ENCODE results near the gene VIL1. TPM values are rescaled to one million over a fixed set of nuclear protein-coding genes. Genes with fewer than 3 reads are reported as not detected.

Gene VIL1
- total and polyA plus RNA-seq, 2 of the 13 experiments (the other 11 are each of a cell fraction or from before 2014, with no cell fraction given), result 287 to 301 TPM

- TF ChIP-seq E2F1 (CRISPR knock-in tag; IDR thresholded peaks at IDR 0.05) (peak; percentile 90), ZNF615 (CRISPR knock-in tag; IDR thresholded peaks at IDR 0.05; ENCODE audit: borderline replicate concordance) (no peak), GFI1 (CRISPR knock-in tag; IDR thresholded peaks at IDR 0.05; ENCODE audit: borderline replicate concordance) (no peak; the same call in 1 of the 2 replicates), FOXP1 (IDR thresholded peaks at IDR 0.05) (no peak), FOXP1 (CRISPR knock-in tag; IDR thresholded peaks at IDR 0.05) (peak; percentile 69), POLR2G (IDR thresholded peaks at IDR 0.05; ENCODE audit: low read depth, low read length) (peak; percentile 83), SMAD3 (CRISPR knock-in tag; IDR thresholded peaks at IDR 0.05) (no peak; the same call in 1 of the 2 replicates), SRF (IDR thresholded peaks at IDR 0.05; ENCODE audit: low read depth, low read length) (peak; percentile 40; the same call in 1 of the 2 replicates), TRAFD1 (CRISPR knock-in tag; IDR thresholded peaks at IDR 0.05; ENCODE audit: borderline replicate concordance) (peak; percentile 99; the same call in 1 of the 2 replicates), ZNF570 (CRISPR knock-in tag; IDR thresholded peaks at IDR 0.05; ENCODE audit: borderline replicate concordance) (no peak), RFXANK (CRISPR knock-in tag; IDR thresholded peaks at IDR 0.05) (no peak; the same call in 1 of the 2 replicates), CTCF (CRISPR knock-in tag; IDR thresholded peaks at IDR 0.05) (peak; percentile 94), NR2F6 (IDR thresholded peaks at IDR 0.05) (peak; percentile 36; the same call in 1 of the 2 replicates), NR2F6 (CRISPR knock-in tag; IDR thresholded peaks at IDR 0.05) (peak; percentile 74), ZSCAN22 (CRISPR knock-in tag; IDR thresholded peaks at IDR 0.05) (peak; percentile 79), ZNF567 (CRISPR knock-in tag; IDR thresholded peaks at IDR 0.05; ENCODE audit: borderline replicate concordance) (no peak; the same call in 1 of the 2 replicates), TFE3 (CRISPR knock-in tag; IDR thresholded peaks at IDR 0.05) (peak; percentile 59; the same call in 1 of the 2 replicates), ZBTB1 (CRISPR knock-in tag; IDR thresholded peaks at IDR 0.05; ENCODE audit: borderline replicate concordance) (no peak), NFE2 (CRISPR knock-in tag; IDR thresholded peaks at IDR 0.05) (no peak), FOXO4 (CRISPR knock-in tag; conservative IDR thresholded peaks at IDR 0.05) (no peak), ZNF510 (CRISPR knock-in tag; IDR thresholded peaks at IDR 0.05; ENCODE audit: low read depth) (peak; percentile 93), GATAD2A (CRISPR knock-in tag; IDR thresholded peaks at IDR 0.05) (peak; percentile 81), FOXA1 (IDR thresholded peaks at IDR 0.05) (no peak), FOXA1 (CRISPR knock-in tag; IDR thresholded peaks at IDR 0.05) (peak; percentile 35; the same call in 1 of the 2 replicates)
Measured at GRCh38 chr2:218395826-218396687, 22.9 kb upstream of the VIL1 start (continued).

Measured in HepG2 (cell line).